IMR-90 (cell line): ENCODE measurements around the gene GRIN1. TPM values are rescaled to one million over a fixed set of nuclear protein-coding genes. Genes with fewer than 3 reads are reported as not detected.

Source experiments
- ATAC-seq: fragments of 200-7000 bp; cut with Tn5 transposase; 2 replicates; pipeline ENCODE4 v1.9.1; 2020; ENCODE audit warnings: low read depth, mild to moderate bottlenecking, moderate library complexity
- BruUV-seq: library from RNA; stranded (reverse); fragments of 400-500 nt; replicated peaks from 2 replicates; lab custom pipeline; 2021; lab: Mats Ljungman, UMichigan
- CTCF ChIA-PET: fragments of 300-600 bp; formaldehyde crosslinking; extraction: SDS; loops from one replicate; lab custom pipeline; 2021; ENCODE audit warnings: antibody characterized with exemption; lab: Yijun Ruan, JAX
- POLR2A ChIA-PET: fragments of 300-600 bp; sonication (Branson Sonifier 250); formaldehyde crosslinking; loops from one replicate; lab custom pipeline; 2022; ENCODE audit warnings: antibody characterized with exemption; ENCODE audit not compliant: unreplicated experiment; lab: Charles Lee
- DNase-seq: peaks from one replicate; pipeline ENCODE4 v3.0.0; 2013
- H2AFZ ChIP-seq: replicated peaks from 2 replicates; pipeline ENCODE3; 2013; ENCODE audit warnings: low read length, mild to moderate bottlenecking; ENCODE audit not compliant: poor library complexity
- H2AK5ac ChIP-seq: 2 replicates; pipeline ENCODE4 v1.6.1; 2013; ENCODE audit warnings: low read depth, low read length, inconsistent platforms
- H2AK9ac ChIP-seq: replicated peaks from 2 replicates; pipeline ENCODE3; 2013; ENCODE audit warnings: mild to moderate bottlenecking, low read depth, low read length, moderate library complexity; ENCODE audit not compliant: poor library complexity
- H2BK120ac ChIP-seq: 2 replicates; pipeline ENCODE4 v1.6.1; 2013; ENCODE audit warnings: low read depth, low read length, inconsistent platforms
- H2BK15ac ChIP-seq: 3 replicates; pipeline ENCODE4 v1.6.1; 2013; ENCODE audit warnings: low read depth, low read length, inconsistent platforms
- H2BK20ac ChIP-seq: 2 replicates; pipeline ENCODE4 v1.6.1; 2013; ENCODE audit warnings: low read depth, mild to moderate bottlenecking, inconsistent platforms, low read length, moderate library complexity
- H2BK5ac ChIP-seq: 2 replicates; pipeline ENCODE4 v1.6.1; 2013; ENCODE audit warnings: mild to moderate bottlenecking, low read depth, low read length, inconsistent platforms; ENCODE audit not compliant: poor library complexity, severe bottlenecking
- H3K14ac ChIP-seq: replicated peaks from 2 replicates; pipeline ENCODE4 v1.6.1; 2013; ENCODE audit warnings: low read depth, low read length, inconsistent platforms
- H3K18ac ChIP-seq: 2 replicates; pipeline ENCODE4 v1.6.1; 2013; ENCODE audit warnings: low read depth, low read length, control low read depth
- H3K23ac ChIP-seq: 2 replicates; pipeline ENCODE4 v1.6.1; 2013; ENCODE audit warnings: low read depth, low read length, inconsistent platforms
- H3K27ac ChIP-seq: 2 replicates; pipeline ENCODE4 v1.5.1; 2013; ENCODE audit warnings: mild to moderate bottlenecking, control low read depth, low read length; ENCODE audit not compliant: insufficient read depth
- H3K27me3 ChIP-seq: 2 replicates; pipeline ENCODE4 v1.6.1; 2013; ENCODE audit warnings: low read length; ENCODE audit not compliant: control insufficient read depth, insufficient read depth
- H3K36me3 ChIP-seq: 2 replicates; pipeline ENCODE4 v1.6.1; 2013; ENCODE audit warnings: low read length, mixed read lengths; ENCODE audit not compliant: control insufficient read depth, insufficient read depth
- H3K4ac ChIP-seq: 2 replicates; pipeline ENCODE4 v1.6.1; 2013; ENCODE audit warnings: low read depth, low read length, inconsistent platforms
- H3K4me1 ChIP-seq: 2 replicates; pipeline ENCODE4 v1.6.1; 2013; ENCODE audit warnings: low read length, mixed read lengths; ENCODE audit not compliant: control insufficient read depth, insufficient read depth
- H3K4me2 ChIP-seq: 2 replicates; pipeline ENCODE4 v1.6.1; 2013; ENCODE audit warnings: low read depth, mild to moderate bottlenecking, control low read depth, low read length, moderate library complexity
- H3K4me3 ChIP-seq: 2 replicates; pipeline ENCODE4 v1.5.1; 2013; ENCODE audit warnings: low read depth, mild to moderate bottlenecking, control low read depth, low read length, moderate library complexity; ENCODE audit not compliant: insufficient read depth
- H3K56ac ChIP-seq: 2 replicates; pipeline ENCODE4 v1.6.1; 2013; ENCODE audit warnings: low read length, inconsistent platforms; ENCODE audit not compliant: insufficient read depth; ENCODE audit errors: extremely low read depth
- H3K79me1 ChIP-seq, 2 experiments: 2 replicates each; pipeline ENCODE4 v1.6.1; 2013; ENCODE audit warnings: low read length in 2 of 2, inconsistent platforms in 1 of 2, low read depth in 1 of 2
- H3K9ac ChIP-seq: 2 replicates; pipeline ENCODE4 v1.6.1; 2013; ENCODE audit warnings: low read depth, low read length, control low read depth
- H3K9me1 ChIP-seq: 2 replicates; pipeline ENCODE4 v1.6.1; 2013; ENCODE audit warnings: low read length, inconsistent platforms; ENCODE audit not compliant: insufficient read depth
- H3K9me3 ChIP-seq: 2 replicates; pipeline ENCODE4 v1.6.1; 2013; ENCODE audit warnings: low read length; ENCODE audit not compliant: control insufficient read depth, insufficient read depth
- H4K20me1 ChIP-seq: 2 replicates; pipeline ENCODE4 v1.6.1; 2013; ENCODE audit warnings: low read length, inconsistent platforms; ENCODE audit not compliant: insufficient read depth
- H4K5ac ChIP-seq: 2 replicates; pipeline ENCODE4 v1.6.1; 2013; ENCODE audit warnings: mild to moderate bottlenecking, low read depth, low read length, control low read depth
- H4K8ac ChIP-seq, 2 experiments: 2 replicates each; pipeline ENCODE4 v1.6.1; 2013; ENCODE audit warnings: low read depth in 2 of 2, low read length in 2 of 2, control low read depth in 1 of 2, inconsistent platforms in 1 of 2
- H4K91ac ChIP-seq: 2 replicates; pipeline ENCODE4 v1.6.1; 2013; ENCODE audit warnings: low read depth, low read length, inconsistent platforms; ENCODE audit not compliant: insufficient read depth
- MAZ ChIP-seq: IDR thresholded peaks from 2 replicates; pipeline ENCODE4 v1.6.1; 2012; ENCODE audit warnings: low read depth, mild to moderate bottlenecking, low read length, improper control_type of control experiment, moderate library complexity, borderline replicate concordance
- WGBS, 2 experiments: methylation state at CpG; one replicate each; pipeline versions ENCODE4 v1.1.5 to v1.1.7; 2013; ENCODE audit warnings: missing lambda C conversion rate in 2 of 2; ENCODE audit not compliant: insufficient read length in 1 of 2; ENCODE audit errors: extremely low coverage in 2 of 2; 5-methylcytosine and 5-hydroxymethylcytosine counted together
- dilution Hi-C: fragments of 300-500 bp; cut with HindIII; formaldehyde crosslinking; loops from one replicate; pipeline ENCODE4 v1.14.3; 2018; ENCODE audit warnings: low sequenced_read_pairs; ENCODE audit not compliant: unreplicated experiment
- in situ Hi-C: fragments of 300-500 bp; cut with MboI; formaldehyde crosslinking; loops from 3 replicates; pipeline ENCODE4 v1.14.3; 2019; ENCODE audit warnings: low sequenced_read_pairs, inconsistent platforms, mixed read lengths
- intact Hi-C: fragments of 100-400 bp; cut with micrococcal nuclease; formaldehyde crosslinking; loops from 2 replicates; pipeline ENCODE4 v1.10.0; 2022
- polyA plus RNA-seq, 3 experiments: library from polyadenylated mRNA; depleted of rRNA; stranded (reverse); fragments of >200 nt; gene quantifications; 2 replicates each; pipeline ENCODE4 v1.2.3, GENCODE V29; 2012; ENCODE audit warnings: low replicate concordance in 1 of 3
- total RNA-seq: library from RNA; depleted of rRNA; stranded (reverse); fragments of >200 nt; gene quantifications from 2 replicates; pipeline ENCODE4 v1.2.3, GENCODE V29; 2012

Gene GRIN1
- total and polyA plus RNA-seq, 2 of the 4 experiments (the other 2 are of a cell fraction) = 0.09 TPM; not detected in 1

- Histone ChIP-seq H3K9me3 (no peaks in the 10 kb centered on the region), H2BK20ac (no peak overlapping the region), H3K9ac (no peak overlapping the region), H2BK5ac (no peak overlapping the region), H2AK5ac (no peak overlapping the region), H3K18ac (no peak overlapping the region), H4K20me1 (peaks cover under 1% of the 10 kb centered on the region; the same call in 1 of the 2 replicates), H3K14ac (no peak overlapping the region), H3K27me3 (no peaks in the 10 kb centered on the region), H3K4me1 (no peaks in the 10 kb centered on the region; the same call in none of the 2 replicates), H3K36me3 (peaks cover 76% of the 10 kb centered on the region), H3K4me2 (no peak overlapping the region), H3K27ac (no peak overlapping the region), H4K8ac (no peak overlapping the region), H2BK120ac (no peak overlapping the region), H2AFZ (no peak overlapping the region), H3K9me1 (0 out of 2 replicates have a peak, but pooled peaks cover 2% of the 10 kb centered on the region), H4K5ac (no peak overlapping the region), H2BK15ac (no peak overlapping the region), H3K4me3 (no peak overlapping the region), H3K23ac (no peak overlapping the region), H3K56ac (no peak overlapping the region), H3K4ac (no peak overlapping the region), H4K91ac (no peak overlapping the region), H2AK9ac (no peak overlapping the region), H3K79me1 (peaks cover 0 to 12% of the 10 kb centered on the region in 2 experiments; a peak in 3 of 4 replicates)
- ChIA-PET POLR2A (no interaction called here), CTCF (no interaction called here)
- intact Hi-C loops = no loop called here
- no peak for TF ChIP-seq MAZ
- dilution Hi-C loops = no loop called here
- 85% methylated on average over 12 of the region's 22 CpGs; no CpG with 5 or more reads in 1 of the 2 experiments for WGBS, 2 experiments
- DNase-seq = no peak
- in situ Hi-C loops = no loop called here
- BruUV-seq = no TSS peak
- ATAC-seq = no peak
Measured at GRCh38 chr9:137181680-137182079, 42.7 kb downstream of the GRIN1 start.
